Activated CD8-positive, alpha-beta memory T cell treated with anti-CD3 and anti-CD28 coated beads, Interleukin-2, amount 50 U/mL, for 24 hours (primary cell): ENCODE data around the gene MZT2A.
"Not testable (repeated sequence)": the region's sequence is repeated elsewhere in the genome, so short reads cannot be mapped to it uniquely, and the experiment has no call there.

Experiments
- DNase-seq: peaks from one replicate; pipeline ENCODE4 v3.0.0-alpha.2; 2020; ENCODE audit errors: extremely low read depth

Gene MZT2A

GRCh38 chr2:131451265-131451949 lies 40.8 kb downstream of the MZT2A start:
- DNase-seq, result not testable (repeated sequence)

DNA sequence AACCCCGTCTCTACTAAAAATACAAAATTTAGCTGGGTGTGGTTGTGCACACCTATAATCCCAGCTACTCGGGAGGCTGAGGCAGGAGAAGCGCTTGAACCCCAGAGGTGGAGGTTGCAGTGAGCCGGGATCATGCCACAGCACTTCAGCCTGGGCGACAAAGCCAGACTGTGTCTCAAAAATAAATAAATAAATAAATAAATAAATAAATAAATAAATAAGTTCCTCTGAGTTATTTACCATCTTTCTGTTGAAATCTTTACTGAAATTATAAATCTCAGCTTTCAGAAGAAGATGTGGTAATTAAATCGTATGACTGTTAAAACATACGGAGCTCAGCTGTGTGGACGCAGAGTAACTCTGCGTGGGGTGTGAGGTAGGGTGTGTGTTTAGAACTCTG lies 44.2 kb downstream of the MZT2A start:
- DNase-seq, result not testable (repeated sequence)

- DNase-seq, result no peak
These were observed 46.3 kb downstream of the MZT2A start for GRCh38 chr2:131445896-131446295.

- not testable (repeated sequence) for DNase-seq
These were observed 46.7 kb downstream of the MZT2A start for GRCh38 chr2:131445515-131445797.

DNA sequence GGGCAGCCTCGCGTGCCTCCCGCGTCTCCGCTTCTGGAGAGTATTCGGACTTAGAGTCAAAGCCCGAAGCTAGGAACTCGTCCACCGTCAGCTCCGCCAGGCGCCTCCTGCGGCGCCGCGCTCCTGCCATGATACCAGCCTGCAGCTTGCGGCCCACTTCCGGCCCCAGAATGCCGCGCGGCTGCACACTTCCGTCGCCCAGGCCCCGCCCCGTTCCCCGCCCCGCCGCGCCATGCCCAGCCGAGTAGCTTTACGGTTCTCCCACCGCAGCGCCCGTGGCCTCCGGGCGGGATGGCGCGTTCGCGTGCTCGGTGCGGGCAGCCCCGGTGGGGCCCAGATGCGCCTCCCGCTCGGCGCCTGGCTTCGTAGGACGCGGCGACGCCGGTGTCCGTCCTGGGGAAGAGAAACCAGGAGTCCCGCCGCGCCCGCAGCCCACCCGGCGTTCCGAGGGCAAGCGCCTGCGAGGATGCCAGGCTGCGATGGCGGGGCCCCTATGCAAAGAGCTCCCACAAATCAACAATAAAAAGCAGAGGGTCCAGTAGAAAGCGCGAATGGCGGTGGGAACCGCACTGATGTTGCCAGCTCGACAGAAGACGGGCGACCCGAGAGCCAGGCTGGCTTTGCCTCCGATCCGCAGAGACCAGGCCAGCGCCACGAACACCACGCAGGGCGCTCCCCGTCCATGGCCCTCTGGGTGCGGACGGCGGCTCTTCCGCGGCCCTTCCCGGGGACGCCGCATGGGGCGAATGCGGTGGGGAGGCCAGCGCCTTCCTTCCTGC lies 47.3 kb downstream of the MZT2A start:
- not testable (repeated sequence) for DNase-seq

DNA sequence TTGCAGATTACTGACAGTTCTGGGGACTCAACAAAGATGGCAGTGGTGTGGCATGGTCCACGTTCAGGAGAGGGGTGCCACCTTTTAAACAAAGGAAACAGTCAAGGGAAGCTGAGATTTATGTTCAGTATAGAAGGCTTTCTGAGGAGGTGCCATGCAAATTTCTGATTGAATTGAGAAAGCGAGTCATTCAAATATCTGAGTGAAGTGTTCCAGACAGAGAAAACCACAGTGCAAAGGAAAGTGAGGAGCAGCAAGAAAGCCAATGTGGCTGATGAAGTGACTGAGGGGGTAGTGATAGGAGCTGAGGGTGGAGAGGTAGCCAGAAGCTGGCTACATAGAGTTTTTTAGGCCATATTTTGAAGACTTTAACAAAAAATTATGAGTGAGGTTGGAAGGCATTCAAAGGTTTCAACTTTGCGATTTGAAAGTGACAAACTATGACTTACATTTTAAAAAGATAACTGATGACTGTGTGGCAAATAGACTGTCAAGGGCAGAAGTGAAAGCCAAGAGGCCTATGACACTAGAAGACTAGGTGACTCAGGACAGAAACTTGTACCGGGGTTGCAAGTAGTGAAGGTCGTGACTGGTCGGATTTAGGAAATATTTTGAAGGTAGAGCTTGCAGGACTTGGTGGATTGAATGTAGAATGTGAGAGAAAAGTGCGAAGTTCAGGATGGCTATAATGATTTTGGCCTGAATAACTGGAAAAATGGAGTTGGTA lies 51.3 kb downstream of the MZT2A start:
- not testable (repeated sequence) for DNase-seq
